ENCODE measurements around the gene MAPK12. TPM values are rescaled to one million over a fixed set of nuclear protein-coding genes. Genes with fewer than 3 reads are reported as not detected.

The MAPK12 gene
- total RNA-seq, 1 donor from 2014 or later = 8.8 TPM

GRCh38 chr22:50283821-50284220 lies 22.3 kb upstream of the MAPK12 start:
- intact Hi-C loops (cut with micrococcal nuclease) = no loop called here

DNA sequence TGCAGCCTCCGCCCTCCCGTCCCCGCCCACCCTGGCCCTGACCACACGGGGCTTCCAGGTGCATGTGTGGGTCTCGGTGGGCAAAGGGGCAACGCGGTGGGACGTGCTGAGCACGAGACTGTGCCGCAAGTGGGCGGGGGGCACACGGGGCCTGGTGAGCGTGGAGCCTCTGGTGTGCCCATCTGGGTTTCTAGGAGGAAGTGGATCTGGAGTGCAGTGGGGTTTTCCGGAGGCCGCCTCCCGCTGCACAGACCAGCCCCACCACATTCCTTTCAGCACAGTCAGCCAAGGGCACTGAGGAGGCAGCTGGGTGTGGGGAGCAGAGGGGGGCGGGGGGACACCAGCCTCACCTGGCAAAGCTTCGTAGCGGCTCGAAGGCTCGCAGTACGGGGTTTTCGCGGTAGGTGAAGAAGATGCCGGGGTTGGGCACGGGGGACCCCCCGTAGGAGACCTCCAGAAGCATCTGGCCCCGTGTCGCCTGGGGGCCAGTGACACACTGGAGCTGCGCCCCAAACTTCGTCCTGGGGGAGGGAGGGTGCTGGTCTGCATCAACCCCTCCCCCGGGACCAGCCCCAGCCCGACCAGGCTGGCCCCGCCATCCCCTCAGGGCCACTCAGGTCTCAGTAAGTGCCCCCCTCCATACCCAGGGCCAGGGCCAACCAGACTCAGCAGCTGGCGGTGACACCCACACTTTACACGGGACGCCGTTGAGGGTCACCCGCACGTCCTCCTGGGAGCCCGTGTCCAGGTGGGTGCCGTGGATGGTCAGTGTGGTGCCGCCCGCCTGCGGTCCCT lies 21.1 kb upstream of the MAPK12 start:
- intact Hi-C loops (cut with micrococcal nuclease) = no loop called here

DNA sequence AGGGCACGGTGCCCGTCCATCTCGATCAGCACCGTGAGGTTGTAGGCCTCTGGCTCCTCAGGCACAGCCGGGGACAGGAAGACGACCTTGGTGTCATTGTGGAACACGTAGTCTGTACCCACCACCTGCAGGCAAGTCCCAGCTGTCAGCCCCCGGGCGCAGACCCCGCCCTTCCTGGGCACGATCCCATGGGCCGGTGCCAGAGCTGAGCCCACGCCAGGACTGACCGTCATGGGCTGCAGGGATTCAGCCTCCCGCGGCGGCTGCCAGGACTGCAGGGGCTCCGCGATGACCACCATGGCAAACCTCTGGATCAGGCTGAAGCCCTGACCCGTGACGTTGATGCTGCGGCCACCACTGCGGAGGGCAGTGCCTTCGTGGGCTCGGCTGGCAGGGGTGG lies 20.5 kb upstream of the MAPK12 start:
- intact Hi-C loops (cut with micrococcal nuclease) = no loop called here

DNA sequence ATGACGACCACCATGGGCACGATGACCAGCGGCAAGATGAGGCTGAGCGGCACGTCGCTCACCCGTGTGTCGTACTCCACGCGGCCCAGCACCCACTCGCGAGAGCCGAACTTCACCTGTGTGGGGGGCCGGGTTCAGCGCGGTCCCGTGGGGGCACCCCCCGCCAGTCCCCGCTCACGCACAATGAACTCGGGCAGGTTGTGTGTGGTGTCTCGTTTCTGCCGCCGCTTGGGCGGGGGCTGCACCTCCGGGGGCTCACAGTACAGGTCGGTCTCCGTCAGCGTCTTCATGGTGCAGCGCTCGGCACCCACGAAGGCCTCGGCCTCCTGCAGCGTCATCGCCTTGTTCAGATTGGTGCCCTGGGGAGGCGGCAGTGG lies 19.9 kb upstream of the MAPK12 start:
- intact Hi-C loops (cut with micrococcal nuclease) = no loop called here

- intact Hi-C loops (cut with micrococcal nuclease) = no loop called here
Observed at GRCh38 chr22:50280708-50281383, 19.4 kb upstream of the MAPK12 start.

DNA sequence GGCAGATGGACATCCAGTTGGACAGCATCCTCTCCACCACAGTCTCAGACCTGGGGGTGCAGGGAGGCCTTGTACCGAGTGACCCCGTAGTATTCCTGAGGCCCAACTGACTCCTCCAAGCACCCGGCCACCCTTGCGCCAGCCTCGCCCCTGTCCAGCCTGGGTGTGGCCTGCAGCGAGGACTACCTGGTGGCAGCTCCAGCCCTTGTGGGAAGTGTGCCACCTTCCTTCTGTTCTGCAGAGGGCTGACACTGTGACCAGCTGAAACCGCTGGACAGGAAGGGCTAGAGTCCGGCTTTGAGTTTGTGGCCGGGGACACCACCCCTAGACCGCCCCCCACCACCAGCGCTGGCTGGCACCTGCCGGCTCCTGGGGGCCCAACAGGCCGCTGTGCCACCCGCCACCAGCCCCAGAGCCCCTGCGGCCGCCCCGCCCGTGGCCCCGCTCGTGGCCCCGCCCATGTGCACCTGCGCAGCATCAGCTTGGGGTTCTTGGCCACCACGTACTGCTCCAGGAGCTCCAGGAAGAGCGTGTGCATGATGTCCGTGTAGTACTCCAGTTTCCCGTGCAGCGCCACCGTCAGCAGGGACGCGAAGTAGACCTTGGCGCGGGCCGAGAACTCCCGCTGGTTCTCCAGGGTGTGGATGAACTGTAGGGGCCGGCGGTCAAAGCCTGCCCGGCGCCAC lies 18.7 kb upstream of the MAPK12 start:
- intact Hi-C loops (cut with micrococcal nuclease) = no loop called here

DNA sequence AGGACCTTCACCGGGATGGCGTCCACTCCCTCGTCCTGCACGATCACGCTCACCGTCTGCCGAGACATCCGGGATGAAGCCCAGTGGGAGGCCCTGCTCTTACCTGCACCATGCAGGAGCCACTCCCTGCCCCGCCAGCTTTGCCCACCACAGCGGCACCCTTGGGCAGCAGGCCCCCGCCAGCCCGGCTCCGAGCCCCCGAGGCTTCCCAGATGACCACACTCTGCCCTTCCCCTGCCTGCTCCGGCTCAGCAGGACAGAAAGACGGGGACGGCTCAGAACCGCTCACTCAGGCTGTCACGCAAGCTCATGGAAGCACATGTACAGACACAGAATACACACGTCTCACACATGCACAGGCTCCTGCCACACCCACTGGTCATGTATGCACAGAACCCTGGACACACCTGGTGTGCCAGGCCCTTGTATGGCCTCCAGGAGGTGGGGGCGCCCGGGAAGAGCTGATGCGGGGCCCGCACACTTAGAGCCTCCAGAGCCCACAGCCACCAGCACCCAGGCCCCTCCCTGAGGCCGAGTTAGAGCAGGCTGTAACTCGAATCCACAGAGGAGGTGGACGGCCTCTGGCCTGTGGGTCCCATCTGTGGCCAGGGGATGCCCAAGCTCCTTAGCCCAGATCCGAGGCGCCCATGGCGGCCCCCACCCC lies 17.6 kb upstream of the MAPK12 start:
- intact Hi-C loops (cut with micrococcal nuclease) = no loop called here

GRCh38 chr22:50278461-50278860 lies 17.0 kb upstream of the MAPK12 start:
- intact Hi-C loops (cut with micrococcal nuclease) = no loop called here

GRCh38 chr22:50277761-50278160 lies 16.3 kb upstream of the MAPK12 start:
- intact Hi-C loops (cut with micrococcal nuclease) = no loop called here

GRCh38 chr22:50276143-50276542 lies 14.7 kb upstream of the MAPK12 start:
- intact Hi-C loops (cut with micrococcal nuclease) = no loop called here

DNA sequence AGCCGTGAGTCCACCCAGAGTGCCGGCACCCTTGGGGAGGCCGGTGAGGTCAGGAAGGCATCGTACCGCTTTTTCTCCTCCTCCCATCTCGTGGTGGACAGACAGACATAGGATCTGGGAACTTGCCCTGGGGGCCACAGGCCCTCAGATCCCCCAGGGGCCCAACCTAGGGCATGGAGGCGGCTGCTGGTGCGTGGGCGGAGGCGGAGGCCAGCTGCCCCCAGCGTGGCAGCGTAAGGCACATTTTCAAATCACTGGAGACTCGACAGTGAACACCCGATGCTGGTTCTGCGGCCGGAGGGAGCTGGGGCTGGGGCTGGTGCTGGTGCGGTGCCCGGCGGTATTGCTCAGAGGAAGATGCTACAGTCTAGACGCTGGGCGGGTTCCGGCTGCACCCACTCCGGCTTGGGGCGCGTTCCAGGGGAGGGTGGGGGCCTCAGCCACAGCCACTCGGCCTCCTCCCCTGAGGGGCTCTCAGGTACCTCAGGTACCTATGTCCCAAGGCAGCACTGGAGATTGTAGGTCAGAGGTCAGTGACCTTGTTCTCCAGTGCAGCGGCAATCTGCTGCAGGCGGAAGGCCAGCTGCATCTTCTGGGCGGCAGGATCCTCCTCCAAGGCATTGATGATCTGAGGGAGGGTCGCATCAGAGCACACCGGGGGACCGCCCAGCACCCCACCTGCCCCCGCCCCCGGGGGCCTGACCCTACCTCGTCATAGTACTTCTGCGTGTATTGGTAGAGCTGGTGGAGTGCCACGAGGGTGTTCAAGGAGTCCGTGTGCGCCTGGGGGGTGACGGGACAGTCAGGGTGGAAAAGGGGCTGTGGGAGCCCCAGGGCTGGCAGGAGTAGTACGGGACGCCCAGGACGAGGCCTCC lies 13.9 kb upstream of the MAPK12 start:
- intact Hi-C loops (cut with micrococcal nuclease) = no loop called here

DNA sequence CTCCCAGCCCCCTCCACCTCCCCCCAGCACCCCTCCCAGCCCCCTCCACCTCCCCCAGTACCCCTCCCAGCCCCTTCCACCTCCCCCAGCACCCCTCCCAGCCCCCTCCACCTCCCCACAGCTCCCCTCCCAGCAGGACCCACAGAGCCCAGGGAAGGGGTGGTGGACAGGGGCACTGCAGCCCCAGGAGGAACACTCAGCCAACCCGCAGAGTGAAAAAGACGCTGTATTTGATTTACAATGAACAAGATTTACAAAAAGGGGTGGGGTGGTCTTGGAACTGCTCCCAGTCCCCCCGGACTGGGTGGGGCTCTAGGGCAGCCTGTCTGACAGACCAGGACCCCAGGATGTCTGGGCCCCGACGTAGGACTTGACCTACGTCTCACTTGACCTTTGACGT lies 13.3 kb upstream of the MAPK12 start:
- intact Hi-C loops (cut with micrococcal nuclease) = loop anchor here (5.0 kb wide), 2 partner anchors 33 to 233 kb away; partner anchors contain the start of genes LMF2, NCAPH2 and PLXNB2

DNA sequence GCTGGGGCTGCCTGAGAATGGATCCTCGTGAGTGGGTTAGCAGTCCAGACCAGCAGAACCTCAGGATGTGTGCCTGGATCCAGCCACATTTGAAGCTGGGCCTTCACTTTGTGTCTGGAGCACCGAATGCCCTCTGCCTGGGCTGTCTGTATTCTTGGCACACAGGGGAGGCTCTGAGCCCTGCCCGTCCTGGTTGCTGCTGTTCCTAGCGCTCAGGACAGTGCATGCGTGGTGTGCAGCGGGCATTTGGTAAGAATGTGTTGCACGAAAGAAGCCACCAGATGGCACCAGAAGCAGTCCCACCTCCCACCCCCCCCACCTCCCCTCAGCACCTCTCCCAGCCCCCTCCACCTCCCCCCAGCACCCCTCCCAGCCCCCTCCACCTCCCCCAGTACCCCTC lies 12.8 kb upstream of the MAPK12 start:
- intact Hi-C loops (cut with micrococcal nuclease) = loop anchor here (5.0 kb wide), 2 partner anchors 33 to 233 kb away; partner anchors contain the start of genes LMF2, NCAPH2 and PLXNB2

DNA sequence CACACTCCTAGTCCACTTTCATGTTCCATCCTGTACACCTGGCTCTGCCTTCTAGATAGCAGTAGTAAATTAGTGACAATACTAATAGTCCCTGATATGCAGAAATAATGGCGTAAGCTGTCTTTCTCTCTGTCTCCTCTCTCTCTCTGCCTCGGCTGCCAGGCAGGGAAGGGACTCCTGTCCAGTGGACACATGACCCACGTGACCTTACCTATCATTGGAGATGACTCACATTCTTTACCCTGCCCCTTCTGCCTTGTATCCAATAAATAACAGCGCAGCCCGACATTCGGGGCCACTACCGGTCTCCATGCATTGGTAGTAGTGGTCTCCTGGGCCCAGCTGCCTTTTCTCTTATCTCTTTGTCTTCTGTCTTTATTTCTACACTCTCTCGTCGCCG lies 12.3 kb upstream of the MAPK12 start:
- intact Hi-C loops (cut with micrococcal nuclease) = loop anchor here (5.0 kb wide), 2 partner anchors 34 to 234 kb away; partner anchors contain the start of genes LMF2, NCAPH2 and PLXNB2

GRCh38 chr22:50273352-50273751 lies 11.9 kb upstream of the MAPK12 start:
- intact Hi-C loops (cut with micrococcal nuclease) = loop anchor here (5.0 kb wide), 2 partner anchors 34 to 234 kb away; partner anchors contain the start of genes LMF2, NCAPH2 and PLXNB2

DNA sequence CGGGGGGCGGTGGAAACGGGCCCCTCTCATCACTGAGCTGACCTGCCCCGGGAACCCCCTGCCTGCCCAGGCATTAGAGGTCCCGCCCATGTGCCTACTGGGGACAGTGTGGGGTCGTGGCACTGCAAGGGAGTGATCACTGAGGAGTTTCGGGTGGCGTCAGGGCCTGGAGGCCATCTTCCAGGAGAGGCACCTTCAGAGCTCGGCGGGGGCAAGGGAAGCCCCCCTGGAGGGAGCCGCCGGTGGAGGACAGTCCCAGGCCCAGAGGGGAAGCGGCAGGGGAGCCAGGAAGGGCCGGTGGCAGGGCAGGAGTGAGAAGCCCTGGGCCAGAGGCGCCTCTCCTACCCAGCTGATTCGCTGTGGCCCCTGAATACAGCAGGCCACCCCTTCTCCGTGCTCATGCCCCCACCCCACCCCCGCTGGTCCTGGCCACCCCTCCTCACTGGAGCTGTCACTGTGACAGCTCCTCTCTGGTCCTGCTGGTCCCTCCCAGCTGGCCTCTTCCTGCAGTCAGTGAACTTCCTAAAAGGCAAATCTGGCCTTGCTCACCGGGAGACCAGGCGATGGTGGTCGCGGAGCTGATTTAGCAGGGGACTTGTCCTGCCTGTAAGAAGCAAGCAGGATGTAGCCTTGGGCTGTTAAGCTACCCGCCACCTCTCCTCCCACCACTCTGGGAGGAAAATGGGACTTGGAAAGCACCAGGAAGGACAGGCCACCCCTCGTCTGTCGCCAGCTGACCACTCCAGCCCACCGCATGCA lies 10.7 kb upstream of the MAPK12 start:
- intact Hi-C loops (cut with micrococcal nuclease) = loop anchor here (5.0 kb wide), 2 partner anchors 35 to 235 kb away; partner anchors contain the start of genes LMF2, NCAPH2 and PLXNB2

- intact Hi-C loops (cut with micrococcal nuclease) = loop anchor here (1.0 to 5.0 kb wide), 4 partner anchors 36 to 236 kb away; partner anchors contain the start of genes DENND6B, LMF2, NCAPH2 and PLXNB2
Observed at GRCh38 chr22:50271519-50271970, 10.1 kb upstream of the MAPK12 start.

DNA sequence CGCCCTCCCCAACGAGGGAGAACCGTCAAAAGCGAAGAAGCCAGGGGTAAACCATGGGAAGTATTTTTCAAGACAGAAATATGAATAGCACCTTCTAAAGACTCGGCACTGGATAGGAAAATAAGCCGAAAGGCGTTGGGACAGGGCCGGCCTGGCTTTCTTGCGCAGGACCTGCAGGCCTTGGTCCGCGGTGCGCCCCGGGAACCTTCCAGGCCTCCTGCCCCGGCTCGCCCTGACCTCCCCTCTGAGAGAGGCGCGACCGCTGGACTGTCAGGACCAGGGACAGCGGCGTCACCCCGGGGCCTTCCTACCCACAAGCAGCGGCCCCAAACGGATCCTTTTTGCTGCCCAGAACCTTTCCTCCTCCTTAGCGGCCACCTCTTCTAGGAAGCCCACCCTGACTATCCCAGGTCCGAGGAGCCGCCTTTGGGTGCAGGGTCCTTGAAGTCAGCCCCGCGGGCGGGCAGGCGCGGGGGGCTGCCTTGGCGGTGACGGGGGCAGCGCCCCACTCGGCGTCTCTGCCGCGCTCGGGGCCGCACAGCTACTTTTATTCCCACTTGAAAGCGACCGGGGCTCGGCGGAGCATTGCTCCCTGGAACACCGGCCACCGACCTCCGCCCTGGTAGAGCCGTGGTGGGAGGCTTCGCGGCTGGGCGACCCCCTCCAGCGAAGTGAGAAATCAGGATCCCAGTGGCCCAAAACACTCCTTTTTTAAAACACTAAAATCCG lies 9.3 kb upstream of the MAPK12 start:
- intact Hi-C loops (cut with micrococcal nuclease) = loop anchor here (1.0 to 5.0 kb wide), 8 partner anchors 20 to 350 kb away; partner anchors contain the start of genes DENND6B, HDAC10, LMF2 and NCAPH2
